Fibroblast of the aortic adventitia (primary cell): ENCODE results near the gene MCL1. TPM values are rescaled to one million over a fixed set of nuclear protein-coding genes. Genes with fewer than 3 reads are reported as not detected.

ENCODE experiments used
- DNase-seq: peaks from one replicate; pipeline ENCODE4 v3.0.0-alpha.2; 2010; ENCODE audit warnings: low read depth
- H3K4me3 ChIP-seq: 2 replicates; pipeline ENCODE4 v1.5.1; 2011; ENCODE audit warnings: low read depth, mild to moderate bottlenecking, control low read depth, low read length, moderate library complexity
- total RNA-seq: library from RNA; depleted of rRNA; stranded (reverse); fragments of >200 nt; gene quantifications from 2 replicates; pipeline ENCODE4 v1.2.3, GENCODE V29; 2012; ENCODE audit warnings: low replicate concordance
- TF ChIP-seq, protein P1 (sequence below): IDR thresholded peaks from 2 replicates; pipeline ENCODE4 v1.5.1; 2011; ENCODE audit warnings: mild to moderate bottlenecking, low read length, control low read depth, inconsistent platforms; ENCODE audit not compliant: insufficient read depth

Gene MCL1
- total RNA-seq, 1 donor, result 212 TPM

DNA sequence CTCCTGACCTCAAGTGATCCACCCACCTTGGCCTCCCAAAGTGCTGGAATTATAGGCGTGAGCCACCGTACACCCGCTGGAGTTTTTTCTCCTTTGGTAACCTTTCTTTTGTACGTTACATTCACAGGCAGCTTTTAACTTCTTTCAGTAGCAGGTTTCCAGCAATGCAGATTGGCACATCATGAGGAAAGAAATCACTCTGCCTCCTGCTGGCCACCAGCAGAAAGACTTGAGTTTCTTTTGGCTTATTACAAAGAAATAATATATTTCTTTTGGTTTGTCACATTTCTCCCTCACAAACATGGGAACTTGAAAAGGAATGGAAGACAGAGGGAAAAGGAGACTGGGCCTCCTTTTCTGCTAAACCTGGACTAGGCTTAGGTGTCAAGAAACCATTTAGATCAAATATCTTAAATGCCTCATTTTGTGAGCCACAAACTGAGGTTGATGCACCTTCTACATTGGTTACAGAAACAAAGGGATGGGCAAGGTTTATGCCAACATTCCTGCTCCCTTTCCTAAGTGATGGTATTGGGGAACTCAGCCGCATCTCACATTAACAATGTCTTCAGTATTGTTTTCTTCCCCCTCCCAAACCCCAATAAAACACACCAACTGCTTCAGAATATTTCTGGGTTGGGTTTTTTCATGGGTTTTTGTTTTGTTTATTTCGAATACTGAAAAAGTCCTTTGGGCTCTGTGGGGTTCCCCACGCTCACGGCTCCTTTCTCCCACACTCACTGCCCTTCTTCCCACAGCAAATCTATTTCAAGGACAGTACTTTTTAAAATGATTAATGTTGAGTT is 42.3 kb upstream of the MCL1 start:
- H3K4me3 ChIP-seq, result no peak overlapping the region
- TF ChIP-seq, protein P1, sequence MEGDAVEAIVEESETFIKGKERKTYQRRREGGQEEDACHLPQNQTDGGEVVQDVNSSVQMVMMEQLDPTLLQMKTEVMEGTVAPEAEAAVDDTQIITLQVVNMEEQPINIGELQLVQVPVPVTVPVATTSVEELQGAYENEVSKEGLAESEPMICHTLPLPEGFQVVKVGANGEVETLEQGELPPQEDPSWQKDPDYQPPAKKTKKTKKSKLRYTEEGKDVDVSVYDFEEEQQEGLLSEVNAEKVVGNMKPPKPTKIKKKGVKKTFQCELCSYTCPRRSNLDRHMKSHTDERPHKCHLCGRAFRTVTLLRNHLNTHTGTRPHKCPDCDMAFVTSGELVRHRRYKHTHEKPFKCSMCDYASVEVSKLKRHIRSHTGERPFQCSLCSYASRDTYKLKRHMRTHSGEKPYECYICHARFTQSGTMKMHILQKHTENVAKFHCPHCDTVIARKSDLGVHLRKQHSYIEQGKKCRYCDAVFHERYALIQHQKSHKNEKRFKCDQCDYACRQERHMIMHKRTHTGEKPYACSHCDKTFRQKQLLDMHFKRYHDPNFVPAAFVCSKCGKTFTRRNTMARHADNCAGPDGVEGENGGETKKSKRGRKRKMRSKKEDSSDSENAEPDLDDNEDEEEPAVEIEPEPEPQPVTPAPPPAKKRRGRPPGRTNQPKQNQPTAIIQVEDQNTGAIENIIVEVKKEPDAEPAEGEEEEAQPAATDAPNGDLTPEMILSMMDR, result peak; percentile 76
- peak; percentile 84 for DNase-seq

DNA sequence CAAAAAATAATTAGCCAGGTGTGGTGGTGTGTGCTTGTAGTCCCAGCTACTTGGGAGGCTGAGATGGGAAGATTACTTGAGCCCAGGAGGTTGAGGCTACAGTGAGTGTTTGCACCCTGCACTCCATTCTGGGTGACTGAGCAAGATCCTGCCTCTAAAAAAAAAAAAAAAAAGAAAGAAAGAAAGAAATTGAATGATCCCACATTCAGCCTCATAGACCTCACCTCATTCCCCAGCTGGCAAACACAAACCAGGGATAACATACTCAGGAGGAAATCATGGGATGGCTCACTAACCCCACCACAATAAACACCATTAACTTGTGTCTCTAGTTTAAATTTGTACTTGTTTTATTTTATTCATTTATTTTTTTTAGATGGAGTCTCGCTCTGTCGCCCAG is 41.5 kb upstream of the MCL1 start:
- TF ChIP-seq, protein P1, result no peak
- no peak for DNase-seq
- no peak overlapping the region for H3K4me3 ChIP-seq

DNA sequence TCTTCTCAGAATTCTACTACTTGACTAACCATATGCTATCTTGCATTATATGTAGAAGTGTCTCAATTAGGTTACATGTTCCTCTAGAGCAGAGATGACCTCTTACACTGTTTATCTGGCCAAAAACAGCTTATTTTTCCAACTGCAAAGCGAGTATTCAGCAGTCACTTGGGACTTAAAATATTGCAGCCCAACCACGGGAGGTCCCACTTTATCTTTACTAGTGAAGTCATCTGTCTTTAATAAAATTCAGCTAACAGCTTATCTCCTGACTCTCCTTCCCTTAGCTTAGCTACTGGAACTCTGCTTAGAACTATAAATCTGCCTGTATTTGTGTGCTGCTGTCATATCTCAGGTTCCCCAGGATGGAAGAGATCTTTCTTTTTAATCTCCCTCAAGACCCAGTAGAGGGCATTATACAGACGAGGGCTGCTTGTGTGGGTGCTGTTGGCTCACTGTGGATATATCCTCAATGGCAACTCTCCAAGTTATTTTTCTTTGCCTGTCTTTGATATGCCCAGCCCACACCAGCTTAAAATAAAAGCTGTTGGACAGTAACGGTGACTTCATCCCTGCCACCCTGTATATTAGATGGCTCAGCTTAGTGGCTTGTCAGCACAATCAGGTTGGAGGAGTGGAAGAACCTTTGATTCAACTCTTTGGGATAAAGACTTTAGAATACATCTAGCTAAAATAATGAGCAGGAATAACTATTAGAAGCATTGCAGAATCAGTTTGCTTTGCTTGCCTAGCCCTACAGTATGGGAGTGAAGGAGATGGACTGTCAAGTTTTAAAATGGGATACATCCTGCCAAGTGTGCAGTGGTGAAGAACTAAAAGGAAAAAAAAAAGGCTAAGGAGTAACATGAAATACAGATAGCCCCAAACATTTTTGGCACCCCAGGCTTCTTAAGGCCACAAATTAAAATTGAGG is 40.4 kb upstream of the MCL1 start:
- TF ChIP-seq, protein P1, result peak; percentile 32
- peak; percentile 85 for DNase-seq
- H3K4me3 ChIP-seq, result no peak overlapping the region

DNA sequence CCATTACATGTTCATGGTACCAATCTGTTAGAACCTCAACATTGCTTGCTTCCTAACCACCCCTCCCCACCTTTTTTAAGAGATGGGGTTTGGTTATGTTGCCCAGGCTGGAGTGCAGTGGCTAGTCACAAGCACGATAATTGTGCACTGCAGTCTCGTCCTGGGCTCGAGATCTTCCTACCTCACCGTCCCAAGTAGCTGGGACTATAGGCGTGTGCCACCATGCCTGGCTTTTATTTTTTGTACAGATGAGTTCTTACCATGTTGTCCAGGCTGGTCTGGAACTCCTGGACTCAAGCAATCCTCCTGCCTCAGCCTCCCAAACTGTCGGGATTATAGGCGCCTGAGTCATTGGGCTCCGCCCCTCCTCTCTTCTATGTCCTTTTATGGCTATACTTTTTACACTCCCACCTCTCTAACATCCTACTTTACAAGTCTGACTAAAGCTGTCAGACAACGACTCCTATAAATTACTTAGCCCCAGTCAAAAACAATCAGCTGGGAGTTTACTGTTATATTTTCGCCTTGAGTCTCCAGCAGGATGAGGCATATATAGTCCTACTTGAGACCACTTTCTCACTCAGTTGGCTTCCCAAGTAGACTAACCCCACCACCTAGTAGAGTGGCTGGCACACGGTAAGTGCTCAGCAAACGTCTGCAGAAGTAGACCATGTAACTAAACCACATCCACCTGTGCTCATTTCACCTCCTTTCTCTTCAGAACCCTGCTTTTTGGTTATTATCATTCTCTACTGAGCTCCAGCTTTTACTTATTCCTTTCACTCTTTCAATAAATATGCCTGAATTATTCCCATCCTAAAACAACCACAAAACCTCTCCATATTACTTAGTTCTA is 36.2 kb upstream of the MCL1 start:
- TF ChIP-seq, protein P1, result no peak
- H3K4me3 ChIP-seq, result no peak overlapping the region
- no peak for DNase-seq

DNA sequence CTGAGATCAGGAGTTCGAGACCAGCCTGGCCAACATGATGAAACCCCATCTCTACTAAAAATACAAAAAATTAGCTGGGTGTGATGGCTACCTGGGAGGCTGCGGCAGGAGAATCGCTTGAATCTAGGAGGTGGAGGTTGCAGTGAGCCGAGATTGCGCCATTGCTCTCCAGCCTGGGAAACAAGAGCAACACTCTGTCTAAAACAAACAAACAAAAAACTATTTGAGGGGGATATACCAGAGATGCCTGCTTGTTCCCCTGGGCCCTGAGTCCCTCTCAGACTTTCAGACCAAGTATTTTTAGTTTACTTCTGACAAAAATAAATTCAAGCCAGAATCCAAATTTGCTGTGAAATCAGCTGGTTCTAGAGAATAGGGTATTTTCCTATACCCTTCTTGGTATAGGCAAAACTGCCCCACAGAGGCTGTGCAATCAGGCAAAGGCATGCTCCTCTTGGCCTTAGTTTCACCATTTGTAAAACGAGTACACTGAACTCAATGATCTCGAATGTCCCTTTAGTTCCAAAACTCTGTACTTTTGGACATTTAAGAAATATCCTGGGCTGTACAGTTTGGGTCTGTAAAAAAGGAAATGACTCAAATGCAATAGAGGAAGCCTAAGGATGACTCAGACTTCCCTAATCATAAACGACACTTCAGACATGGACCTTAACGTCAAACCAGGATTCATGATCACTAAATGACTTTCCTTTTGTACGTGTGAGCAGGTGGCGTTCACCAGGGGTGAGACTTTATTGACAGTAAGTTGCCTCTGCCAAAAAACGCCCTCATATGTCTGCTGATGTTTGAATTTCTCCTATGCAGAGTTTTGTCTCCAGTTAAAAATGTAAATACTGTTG is 33.9 kb upstream of the MCL1 start:
- TF ChIP-seq, protein P1, result no peak
- DNase-seq, result peak; percentile 88
- no peak overlapping the region for H3K4me3 ChIP-seq
